OCI-LY1 (cell line): ENCODE measurements around the gene PRKCE.

ENCODE experiments used
- H2AFZ ChIP-seq: fragments of 200-600 bp; sonication (generic), shearing (Covaris generic); 2 replicates; pipeline ENCODE4 v1.6.0; 2014; ENCODE audit warnings: antibody characterized with exemption, mild to moderate bottlenecking, low read length
- H3F3A ChIP-seq: fragments of 200-600 bp; sonication (generic), shearing (Covaris generic); 2 replicates; pipeline ENCODE4 v1.6.0; 2014; ENCODE audit warnings: mild to moderate bottlenecking, antibody characterized with exemption, low read length, moderate library complexity; ENCODE audit not compliant: insufficient read depth
- H3K27ac ChIP-seq: fragments of 200-600 bp; sonication (generic); 2 replicates; pipeline ENCODE4 v1.5.1; 2014; ENCODE audit warnings: low read length, mixed run types, mild to moderate bottlenecking, low read depth; ENCODE audit not compliant: poor library complexity, severe bottlenecking
- H3K27me3 ChIP-seq: fragments of 200-600 bp; sonication (generic); 2 replicates; pipeline ENCODE4 v1.6.0; 2014; ENCODE audit warnings: antibody characterized with exemption, mild to moderate bottlenecking, low read length, moderate library complexity; ENCODE audit not compliant: insufficient read depth
- H3K36me3 ChIP-seq: fragments of 200-600 bp; sonication (generic); 2 replicates; pipeline ENCODE4 v1.6.1; 2014; ENCODE audit warnings: mild to moderate bottlenecking, antibody characterized with exemption, low read length, moderate library complexity, mixed read lengths; ENCODE audit not compliant: insufficient read depth
- H3K4me1 ChIP-seq: fragments of 200-600 bp; sonication (generic); 2 replicates; pipeline ENCODE4 v1.5.1; 2014; ENCODE audit warnings: mild to moderate bottlenecking, low read length, moderate library complexity; ENCODE audit not compliant: insufficient read depth, severe bottlenecking
- H3K4me2 ChIP-seq: fragments of 200-600 bp; sonication (generic), shearing (Covaris generic); 2 replicates; pipeline ENCODE4 v1.6.1; 2014; ENCODE audit warnings: low read length
- H3K4me3 ChIP-seq: fragments of 200-600 bp; sonication (generic); 2 replicates; pipeline ENCODE4 v1.5.1; 2014; ENCODE audit warnings: low read length, low read depth, mild to moderate bottlenecking, mixed read lengths; ENCODE audit not compliant: poor library complexity, severe bottlenecking
- H3K79me2 ChIP-seq: fragments of 200-600 bp; shearing (Covaris generic); 2 replicates; pipeline ENCODE4 v1.6.1; 2016; ENCODE audit warnings: mixed run types, low read length, mixed read lengths; ENCODE audit not compliant: insufficient read depth
- H3K9ac ChIP-seq: fragments of 200-600 bp; sonication (generic), shearing (Covaris generic); 2 replicates; pipeline ENCODE4 v1.6.1; 2014; ENCODE audit warnings: mild to moderate bottlenecking, low read length, mixed read lengths
- H3K9me2 ChIP-seq: fragments of 200-600 bp; sonication (generic), shearing (Covaris generic); 2 replicates; pipeline ENCODE4 v1.6.1; 2014; ENCODE audit warnings: low read depth, mild to moderate bottlenecking, low read length, mixed read lengths
- H3K9me3 ChIP-seq: fragments of 200-600 bp; shearing (Covaris generic); 2 replicates; pipeline ENCODE4 v1.6.1; 2014; ENCODE audit warnings: low read length, mixed read lengths
- H4K20me1 ChIP-seq: fragments of 200-600 bp; sonication (generic), shearing (Covaris generic); 2 replicates; pipeline ENCODE4 v1.6.0; 2016; ENCODE audit warnings: mild to moderate bottlenecking, low read length; ENCODE audit not compliant: insufficient read depth
- CTCF ChIP-seq: fragments of 200-600 bp; sonication (generic), shearing (Covaris generic); IDR thresholded peaks from 2 replicates; pipeline ENCODE4 v1.5.1; 2017; ENCODE audit warnings: mild to moderate bottlenecking, antibody characterized with exemption, low read length, moderate library complexity, mixed read lengths
- EZH2 ChIP-seq: fragments of 200-600 bp; sonication (generic), shearing (Covaris generic); IDR thresholded peaks from 2 replicates; pipeline ENCODE4 v1.8.0; 2017; ENCODE audit warnings: borderline replicate concordance, mixed run types, mild to moderate bottlenecking, antibody characterized with exemption, low read length, moderate library complexity, mixed read lengths

The PRKCE gene

GRCh38 chr2:45773909-45774308 is 122.4 kb downstream of the PRKCE start:
- Histone ChIP-seq H2AFZ (no peak overlapping the region), H3K4me3 (no peak overlapping the region), H3K9me2 (no peaks in the 10 kb centered on the region), H3K27ac (no peak overlapping the region), H3K9ac (no peak overlapping the region), H3K27me3 (no peaks in the 10 kb centered on the region), H3K9me3 (0 out of 2 replicates have a peak, but pooled peaks cover under 1% of the 10 kb centered on the region), H4K20me1 (no peaks in the 10 kb centered on the region), H3K4me1 (peaks cover 53% of the 10 kb centered on the region), H3K36me3 (peaks cover 2% of the 10 kb centered on the region; the same call in 1 of the 2 replicates), H3K4me2 (no peak overlapping the region), H3F3A (no peaks in the 10 kb centered on the region), H3K79me2 (no peaks in the 10 kb centered on the region)
- TF ChIP-seq CTCF = no peak
- TF ChIP-seq EZH2 = no peak

- Histone ChIP-seq H3K9me3 (0 out of 2 replicates have a peak, but pooled peaks cover 3% of the 10 kb centered on the region), H4K20me1 (no peaks in the 10 kb centered on the region), H3K4me2 (no peak overlapping the region), H3K4me1 (peaks cover 44% of the 10 kb centered on the region), H3K79me2 (no peaks in the 10 kb centered on the region), H2AFZ (no peak overlapping the region), H3K9me2 (no peaks in the 10 kb centered on the region), H3K36me3 (peaks cover 4% of the 10 kb centered on the region; the same call in 1 of the 2 replicates), H3K27me3 (no peaks in the 10 kb centered on the region), H3F3A (no peaks in the 10 kb centered on the region), H3K9ac (no peak overlapping the region), H3K27ac (no peak overlapping the region), H3K4me3 (no peak overlapping the region)
- no peak for TF ChIP-seq CTCF
- no peak for TF ChIP-seq EZH2
Measured at GRCh38 chr2:45774688-45775244, 123.3 kb downstream of the PRKCE start.

GRCh38 chr2:45776160-45776955 is 124.9 kb downstream of the PRKCE start:
- TF ChIP-seq CTCF (no peak), EZH2 (no peak)

More at GRCh38 chr2:45776160-45776955, 124.9 kb downstream of the PRKCE start:
- no peaks in the 10 kb centered on the region for H3K79me2 ChIP-seq
- peak overlapping the region; percentile 0; the same call in 1 of the 2 replicates for H3K4me2 ChIP-seq
- H4K20me1 ChIP-seq = no peaks in the 10 kb centered on the region
- H3K9me2 ChIP-seq = no peaks in the 10 kb centered on the region
- no peaks in the 10 kb centered on the region for H3K27me3 ChIP-seq
- H3K9me3 ChIP-seq = 0 out of 2 replicates have a peak, but pooled peaks cover 3% of the 10 kb centered on the region
- H3F3A ChIP-seq = no peaks in the 10 kb centered on the region
- H2AFZ ChIP-seq = no peak overlapping the region
- H3K4me1 ChIP-seq = peaks cover 44% of the 10 kb centered on the region
- peak overlapping the region; percentile 40 for H3K27ac ChIP-seq
- H3K36me3 ChIP-seq = peaks cover 4% of the 10 kb centered on the region; the same call in 1 of the 2 replicates
- no peak overlapping the region for H3K9ac ChIP-seq
- H3K4me3 ChIP-seq = no peak overlapping the region
